WI38 (cell line): ENCODE results near the gene MGAT3.

ENCODE experiments used
- H3K4me3 ChIP-seq: 2 replicates; pipeline ENCODE4 v1.5.1; 2011; ENCODE audit warnings: low read depth, mild to moderate bottlenecking, control low read depth, low read length
- TF ChIP-seq, protein P1 (sequence below): IDR thresholded peaks from 2 replicates; pipeline ENCODE4 v1.5.1; 2012; ENCODE audit warnings: low read depth, mild to moderate bottlenecking, control low read depth, low read length

The MGAT3 gene

GRCh38 chr22:39529487-39529851 lies 72.7 kb downstream of the MGAT3 start:
- no peak overlapping the region for H3K4me3 ChIP-seq
- TF ChIP-seq, protein P1, sequence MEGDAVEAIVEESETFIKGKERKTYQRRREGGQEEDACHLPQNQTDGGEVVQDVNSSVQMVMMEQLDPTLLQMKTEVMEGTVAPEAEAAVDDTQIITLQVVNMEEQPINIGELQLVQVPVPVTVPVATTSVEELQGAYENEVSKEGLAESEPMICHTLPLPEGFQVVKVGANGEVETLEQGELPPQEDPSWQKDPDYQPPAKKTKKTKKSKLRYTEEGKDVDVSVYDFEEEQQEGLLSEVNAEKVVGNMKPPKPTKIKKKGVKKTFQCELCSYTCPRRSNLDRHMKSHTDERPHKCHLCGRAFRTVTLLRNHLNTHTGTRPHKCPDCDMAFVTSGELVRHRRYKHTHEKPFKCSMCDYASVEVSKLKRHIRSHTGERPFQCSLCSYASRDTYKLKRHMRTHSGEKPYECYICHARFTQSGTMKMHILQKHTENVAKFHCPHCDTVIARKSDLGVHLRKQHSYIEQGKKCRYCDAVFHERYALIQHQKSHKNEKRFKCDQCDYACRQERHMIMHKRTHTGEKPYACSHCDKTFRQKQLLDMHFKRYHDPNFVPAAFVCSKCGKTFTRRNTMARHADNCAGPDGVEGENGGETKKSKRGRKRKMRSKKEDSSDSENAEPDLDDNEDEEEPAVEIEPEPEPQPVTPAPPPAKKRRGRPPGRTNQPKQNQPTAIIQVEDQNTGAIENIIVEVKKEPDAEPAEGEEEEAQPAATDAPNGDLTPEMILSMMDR = no peak

DNA sequence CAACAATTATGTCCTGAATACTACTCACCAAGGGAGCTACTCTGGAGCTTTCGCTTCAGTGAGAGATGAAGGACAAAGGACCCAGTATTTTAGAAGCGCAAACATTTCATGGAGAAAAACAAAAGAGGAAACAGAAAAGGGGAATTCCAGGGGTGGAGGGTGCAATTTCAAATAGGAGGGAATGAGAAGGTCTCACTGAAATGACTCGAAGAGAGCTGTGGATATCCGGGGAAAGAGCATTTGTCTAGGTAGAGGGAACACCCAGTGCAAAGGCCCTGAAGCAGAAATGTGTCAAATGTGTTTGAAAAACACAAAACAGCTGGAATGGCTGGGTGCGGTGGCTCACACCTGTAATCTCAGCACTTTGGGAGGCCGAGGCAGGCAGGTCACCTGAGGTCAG lies 73.3 kb downstream of the MGAT3 start:
- H3K4me3 ChIP-seq = no peak overlapping the region
- TF ChIP-seq, protein P1 = no peak

DNA sequence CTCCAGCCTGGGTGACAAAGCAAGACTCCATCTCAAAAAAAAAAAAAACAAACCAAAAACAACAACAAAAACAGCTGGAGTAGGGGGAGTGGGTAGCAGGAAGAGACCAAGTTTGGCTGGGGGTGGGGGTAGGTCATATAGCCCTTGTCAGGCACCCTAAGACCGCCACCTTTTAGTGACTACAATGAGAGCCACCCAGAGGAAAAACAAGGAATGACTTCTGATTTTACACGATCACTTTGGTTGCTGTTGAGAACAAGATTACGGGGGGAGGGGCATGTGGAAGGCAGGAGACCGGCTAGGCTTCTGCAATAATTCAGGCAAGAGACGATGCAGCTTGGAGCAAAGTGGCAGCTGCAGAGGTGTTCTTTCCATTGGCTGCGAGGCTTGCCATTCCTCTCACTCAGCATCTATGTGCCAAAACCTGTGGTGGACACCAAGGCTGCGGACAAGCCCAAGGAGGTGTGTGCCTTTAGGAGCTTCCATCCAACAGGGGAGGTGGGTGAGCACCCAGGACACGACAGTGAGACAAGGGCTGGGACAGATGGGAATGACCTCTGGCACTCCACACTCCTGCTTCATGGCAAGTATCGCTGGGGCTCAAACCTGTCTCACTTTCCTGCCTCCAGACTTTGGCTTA lies 74.0 kb downstream of the MGAT3 start:
- TF ChIP-seq, protein P1 = no peak
- H3K4me3 ChIP-seq = no peak overlapping the region

DNA sequence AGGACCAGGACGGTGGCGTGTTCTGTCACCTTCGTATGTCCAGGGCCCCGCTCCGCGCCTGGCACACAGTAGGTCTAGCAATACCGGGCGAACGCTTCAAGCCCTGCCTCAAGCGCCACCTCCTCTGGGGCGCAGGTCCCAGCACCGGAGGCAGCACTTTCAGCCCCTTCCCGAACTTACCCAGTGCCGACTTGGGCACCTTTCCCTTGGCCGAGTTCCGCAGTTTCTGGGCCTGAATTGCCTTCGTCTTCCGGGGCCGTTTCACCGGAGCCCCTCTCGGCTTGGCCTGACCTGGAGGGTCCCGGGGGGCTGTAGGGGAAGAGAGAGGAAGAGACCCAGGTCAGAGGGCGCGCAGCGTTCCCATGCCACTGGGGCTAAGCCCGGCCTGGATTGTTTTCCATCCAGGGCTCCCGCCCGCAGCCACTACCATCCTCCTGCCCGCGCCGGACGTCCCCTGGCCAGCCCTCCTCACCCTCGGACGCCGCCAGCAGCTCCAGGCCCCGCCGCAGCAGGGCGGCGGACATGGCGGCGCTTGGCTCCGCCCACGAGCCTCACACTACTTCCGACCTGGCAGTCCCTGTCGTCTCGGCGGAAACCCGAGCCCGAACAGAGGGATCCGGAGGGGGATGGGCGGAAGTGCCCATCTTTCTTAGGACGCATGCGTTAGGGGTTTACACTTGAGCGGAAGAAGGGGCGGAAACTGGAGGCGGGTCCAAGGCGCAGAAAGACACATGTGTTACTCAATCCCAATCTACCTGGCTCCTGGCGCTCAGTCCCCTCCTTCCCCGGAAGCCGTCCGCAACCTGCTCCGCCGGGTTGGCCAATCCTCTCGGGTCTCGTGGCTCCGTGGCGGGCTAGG lies 75.6 kb downstream of the MGAT3 start, which contains the start of gene RPS19BP1:
Gene RPS19BP1 (minus strand): TSS at position 534 of the 859 bp plus-strand sequence. CDS start 10 bp downstream, at position 524.
- peak within 1 kb of the TSS; percentile 98 for H3K4me3 ChIP-seq
- TF ChIP-seq, protein P1 = no peak

DNA sequence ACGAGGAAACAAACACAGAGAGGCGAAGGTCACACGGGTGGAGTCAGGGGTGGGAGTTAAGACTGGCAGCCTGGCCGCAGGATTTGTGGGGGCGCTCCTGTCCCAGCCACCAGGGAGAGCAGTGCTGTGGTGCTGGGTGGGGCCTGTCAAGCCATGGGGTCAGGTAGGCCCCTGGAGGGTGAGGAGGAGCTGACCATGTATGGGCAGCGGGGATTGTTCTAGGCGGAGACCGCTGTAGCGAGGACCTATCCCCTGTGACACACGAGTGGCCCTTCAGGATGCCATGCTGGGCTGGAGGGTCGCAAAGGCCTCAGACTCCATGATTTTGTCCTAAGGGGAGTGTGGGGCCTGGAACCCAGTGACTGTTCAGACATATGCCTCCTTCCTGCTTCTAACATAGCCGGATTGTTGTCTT lies 77.3 kb downstream of the MGAT3 start:
- H3K4me3 ChIP-seq = no peak overlapping the region
- TF ChIP-seq, protein P1 = no peak

DNA sequence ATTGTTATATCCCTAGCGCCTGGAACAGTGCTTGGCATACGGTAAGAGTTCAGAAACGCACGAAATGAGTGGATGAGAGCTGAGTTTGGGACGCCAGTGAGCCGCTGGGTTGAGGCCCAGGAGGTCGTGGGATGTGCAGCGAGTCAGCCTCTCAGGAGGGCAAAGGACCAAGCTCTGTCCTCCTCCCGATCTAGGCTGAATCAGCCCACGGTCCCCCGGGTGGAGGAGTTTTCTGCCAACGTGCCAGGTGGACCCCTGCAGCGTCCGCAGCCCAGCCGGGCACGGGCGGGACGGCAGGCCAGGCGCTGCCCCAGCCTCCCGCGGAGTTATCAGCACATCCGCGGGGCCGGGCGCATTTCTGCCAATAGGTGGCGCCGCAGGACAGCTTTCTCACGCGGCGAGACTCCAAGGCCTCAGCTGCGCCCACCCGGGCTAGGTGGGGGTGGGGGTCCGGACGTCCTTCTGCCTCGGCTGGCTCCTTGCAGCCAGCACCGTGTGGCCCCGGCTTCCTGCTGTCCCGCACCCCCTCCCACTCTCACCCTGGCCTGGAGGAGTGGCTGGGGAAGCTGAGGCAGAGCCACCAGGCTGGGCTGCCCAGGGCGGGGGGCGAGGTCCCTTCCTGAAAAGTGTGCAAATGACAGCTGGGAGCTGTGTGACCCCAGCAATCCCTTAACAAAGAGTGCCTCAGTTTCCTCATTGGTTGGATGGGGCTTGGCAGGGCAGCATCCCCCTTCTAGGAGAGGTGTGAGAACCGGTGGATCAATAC lies 78.0 kb downstream of the MGAT3 start:
- no peak overlapping the region for H3K4me3 ChIP-seq
- TF ChIP-seq, protein P1 = peak; percentile 78
